Right lobe of liver (tissue), 4 donors: Measurements from ENCODE around the gene CCDC15.

Experiments used
- POLR2A ChIP-seq: fragments of 450-650 bp; IDR thresholded peaks from one replicate; pipeline ENCODE4 v1.6.1; 2017; ENCODE audit warnings: antibody characterized with exemption, mild to moderate bottlenecking
- TF ChIP-seq, protein P1 (sequence below), 4 donors: fragments of 200-600 bp in 3 of 4; fragments of 450-650 bp in 1 of 4; IDR thresholded peaks; one replicate each; pipeline versions ENCODE4 v1.5.1 to v1.8.0; 2016 to 2022; ENCODE audit warnings: antibody characterized with exemption in 4 of 4, mild to moderate bottlenecking in 2 of 4
- donor health status: DM: no; HTN: no; CAD: no.
- donor health status: DM: no; HTN: no; CAD: no.
- donor health status: DM: no; HTN: yes; CAD: no.

DNA sequence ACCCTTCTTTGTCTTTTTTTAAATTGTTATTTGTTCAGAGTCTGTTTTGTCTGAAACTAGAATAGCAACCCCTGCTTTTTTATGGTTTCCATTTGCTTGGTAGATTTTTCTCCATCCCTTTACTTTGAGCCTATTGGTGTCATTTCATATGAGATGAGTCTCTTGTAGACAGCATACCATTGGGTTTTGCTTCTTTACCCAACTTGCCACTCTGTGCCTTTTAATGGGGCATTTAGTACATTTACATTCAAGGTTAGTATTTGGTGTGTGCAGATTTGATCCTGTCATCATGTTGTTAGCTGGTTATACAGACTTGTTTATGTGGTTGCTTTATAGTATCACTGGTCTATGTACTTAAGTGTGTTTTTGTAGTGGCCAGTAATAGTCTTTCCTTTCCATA lies 28.0 kb downstream of the CCDC15 start:
- TF ChIP-seq, protein P1, sequence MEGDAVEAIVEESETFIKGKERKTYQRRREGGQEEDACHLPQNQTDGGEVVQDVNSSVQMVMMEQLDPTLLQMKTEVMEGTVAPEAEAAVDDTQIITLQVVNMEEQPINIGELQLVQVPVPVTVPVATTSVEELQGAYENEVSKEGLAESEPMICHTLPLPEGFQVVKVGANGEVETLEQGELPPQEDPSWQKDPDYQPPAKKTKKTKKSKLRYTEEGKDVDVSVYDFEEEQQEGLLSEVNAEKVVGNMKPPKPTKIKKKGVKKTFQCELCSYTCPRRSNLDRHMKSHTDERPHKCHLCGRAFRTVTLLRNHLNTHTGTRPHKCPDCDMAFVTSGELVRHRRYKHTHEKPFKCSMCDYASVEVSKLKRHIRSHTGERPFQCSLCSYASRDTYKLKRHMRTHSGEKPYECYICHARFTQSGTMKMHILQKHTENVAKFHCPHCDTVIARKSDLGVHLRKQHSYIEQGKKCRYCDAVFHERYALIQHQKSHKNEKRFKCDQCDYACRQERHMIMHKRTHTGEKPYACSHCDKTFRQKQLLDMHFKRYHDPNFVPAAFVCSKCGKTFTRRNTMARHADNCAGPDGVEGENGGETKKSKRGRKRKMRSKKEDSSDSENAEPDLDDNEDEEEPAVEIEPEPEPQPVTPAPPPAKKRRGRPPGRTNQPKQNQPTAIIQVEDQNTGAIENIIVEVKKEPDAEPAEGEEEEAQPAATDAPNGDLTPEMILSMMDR (IDR thresholded peaks at IDR 0.05): no peak
- no peak for TF ChIP-seq POLR2A
